DND-41 (cell line): Measurements from ENCODE around the gene FOXN3.

Experiments
- ATAC-seq: fragments of 200-7000 bp; cut with Tn5 transposase; 3 replicates; pipeline ENCODE4 v1.9.1; 2021; ENCODE audit warnings: low read depth; ENCODE audit not compliant: insufficient read depth
- DNase-seq: peaks from one replicate; pipeline ENCODE4 v3.0.0-alpha.2; 2020
- H2AFZ ChIP-seq: 2 replicates; pipeline ENCODE4 v1.6.0; 2012; ENCODE audit warnings: low read depth, low read length
- H3K27ac ChIP-seq: 2 replicates; pipeline ENCODE4 v1.5.1; 2012; ENCODE audit warnings: low read length, inconsistent platforms
- H3K27me3 ChIP-seq: fragments of 200-600 bp; sonication (generic); 2 replicates; pipeline ENCODE4 v1.6.0; 2012; ENCODE audit warnings: low read length, mild to moderate bottlenecking, inconsistent platforms; ENCODE audit not compliant: insufficient read depth, poor library complexity
- H3K36me3 ChIP-seq: 2 replicates; pipeline ENCODE4 v1.5.1; 2012; ENCODE audit warnings: low read length, inconsistent platforms; ENCODE audit not compliant: insufficient read depth
- H3K4me1 ChIP-seq: 2 replicates; pipeline ENCODE4 v1.5.1; 2012; ENCODE audit warnings: mild to moderate bottlenecking, low read length; ENCODE audit not compliant: insufficient read depth
- H3K4me2 ChIP-seq: 2 replicates; pipeline ENCODE4 v1.6.0; 2012; ENCODE audit warnings: mild to moderate bottlenecking, moderate library complexity, low read length, inconsistent platforms; ENCODE audit not compliant: insufficient read depth
- H3K4me3 ChIP-seq, 2 experiments: fragments of 200-600 bp in 1 of 2; shearing (Covaris generic) in 1 of 2; 2 replicates each; pipeline ENCODE4 v1.5.1; 2012 to 2016; ENCODE audit warnings: inconsistent platforms in 2 of 2, low read length in 2 of 2, mild to moderate bottlenecking in 2 of 2, low read depth in 1 of 2, moderate library complexity in 1 of 2
- H3K79me2 ChIP-seq: 2 replicates; pipeline ENCODE4 v1.6.0; 2012; ENCODE audit warnings: low read length, inconsistent platforms; ENCODE audit not compliant: insufficient read depth
- H3K9ac ChIP-seq: 2 replicates; pipeline ENCODE4 v1.6.0; 2012; ENCODE audit warnings: low read depth, mild to moderate bottlenecking, inconsistent platforms, low read length, moderate library complexity
- H3K9me3 ChIP-seq: 2 replicates; pipeline ENCODE4 v1.5.1; 2012; ENCODE audit warnings: low read length, moderate library complexity, mild to moderate bottlenecking, inconsistent platforms; ENCODE audit not compliant: insufficient read depth, severe bottlenecking
- H4K20me1 ChIP-seq: 2 replicates; pipeline ENCODE4 v1.6.0; 2012; ENCODE audit warnings: low read length; ENCODE audit not compliant: insufficient read depth
- CTCF ChIP-seq: IDR thresholded peaks from 2 replicates; pipeline ENCODE4 v1.5.1; 2012; ENCODE audit warnings: borderline replicate concordance, low read length, moderate library complexity, mild to moderate bottlenecking; ENCODE audit not compliant: poor library complexity, severe bottlenecking; ENCODE audit errors: extremely low read depth
- EZH2 ChIP-seq: IDR thresholded peaks from 3 replicates; pipeline ENCODE4 v1.6.1; 2012; ENCODE audit warnings: borderline replicate concordance, low read depth, mild to moderate bottlenecking, moderate library complexity, low read length, inconsistent platforms; ENCODE audit not compliant: severe bottlenecking

The FOXN3 gene

GRCh38 chr14:89175881-89176799 is 240.9 kb downstream of the FOXN3 start:
- Histone ChIP-seq H3K79me2 (no peaks in the 10 kb centered on the region), H3K9me3 (peaks cover 15% of the 10 kb centered on the region), H3K4me1 (no peaks in the 10 kb centered on the region; the same call in 1 of the 2 replicates), H3K4me3 (no peak overlapping the region), H3K27me3 (no peaks in the 10 kb centered on the region), H3K9ac (no peak overlapping the region), H3K27ac (no peak overlapping the region), H3K36me3 (peaks cover 63% of the 10 kb centered on the region), H4K20me1 (no peaks in the 10 kb centered on the region), H3K4me2 (no peak overlapping the region), H2AFZ (no peak overlapping the region)
- ATAC-seq (no peak), DNase-seq (no peak)
- TF ChIP-seq CTCF (no peak), EZH2 (no peak)

GRCh38 chr14:89171628-89172027 is 245.4 kb downstream of the FOXN3 start:
- no peak overlapping the region for H3K4me2 ChIP-seq
- peaks cover 15% of the 10 kb centered on the region for H3K9me3 ChIP-seq
- H3K36me3 ChIP-seq, result peaks cover 59% of the 10 kb centered on the region
- no peak overlapping the region for H2AFZ ChIP-seq
- no peak overlapping the region for H3K27ac ChIP-seq
- H3K4me1 ChIP-seq, result no peaks in the 10 kb centered on the region
- no peaks in the 10 kb centered on the region for H3K27me3 ChIP-seq
- TF ChIP-seq EZH2 (no peak), CTCF (no peak)
- no peak overlapping the region for H3K9ac ChIP-seq
- ATAC-seq (no peak), DNase-seq (no peak)
- H3K79me2 ChIP-seq, result no peaks in the 10 kb centered on the region
- H3K4me3 ChIP-seq, result no peak overlapping the region
- no peaks in the 10 kb centered on the region for H4K20me1 ChIP-seq

GRCh38 chr14:89171168-89171567 is 245.9 kb downstream of the FOXN3 start:
- no peak for TF ChIP-seq CTCF
- no peak for TF ChIP-seq EZH2
- DNase-seq (no peak), ATAC-seq (no peak)
- Histone ChIP-seq H4K20me1 (no peaks in the 10 kb centered on the region), H3K27me3 (no peaks in the 10 kb centered on the region), H3K9me3 (peaks cover 15% of the 10 kb centered on the region), H3K79me2 (no peaks in the 10 kb centered on the region), H3K36me3 (peaks cover 58% of the 10 kb centered on the region), H3K4me3 (no peak overlapping the region), H3K4me2 (no peak overlapping the region), H3K27ac (no peak overlapping the region), H3K4me1 (no peaks in the 10 kb centered on the region), H3K9ac (no peak overlapping the region), H2AFZ (no peak overlapping the region)
